OCI-LY7 (cell line): ENCODE data around the gene BTG3. TPM values are rescaled to one million over a fixed set of nuclear protein-coding genes. Genes with fewer than 3 reads are reported as not detected.

Experiments used
- Bru-seq: library from RNA; stranded (reverse); fragments of 400-500 nt; gene quantifications from one replicate; lab custom pipeline; 2021; lab: Mats Ljungman, UMichigan
- BruChase-seq, 2 experiments: library from RNA; stranded (reverse); fragments of 400-500 nt; gene quantifications; one replicate each; lab custom pipeline; 2021; lab: Mats Ljungman, UMichigan
- BruUV-seq: library from RNA; stranded (reverse); fragments of 400-500 nt; replicated peaks from 2 replicates; lab custom pipeline; 2021; lab: Mats Ljungman, UMichigan
- CTCF ChIA-PET: fragments of 300-600 bp; sonication (Branson Sonifier 250); formaldehyde crosslinking; loops from one replicate; lab custom pipeline; 2022; ENCODE audit warnings: antibody characterized with exemption; ENCODE audit not compliant: unreplicated experiment; lab: Charles Lee
- POLR2A ChIA-PET: fragments of 300-600 bp; sonication (Branson Sonifier 250); formaldehyde crosslinking; loops from one replicate; lab custom pipeline; 2022; ENCODE audit warnings: antibody characterized with exemption; lab: Charles Lee
- DNase-seq: peaks from one replicate; pipeline ENCODE4 v3.0.0-alpha.2; 2015; ENCODE audit warnings: low spot score
- H2AFZ ChIP-seq: fragments of 200-600 bp; sonication (generic), shearing (Covaris generic); 2 replicates; pipeline ENCODE4 v1.6.1; 2014; ENCODE audit warnings: mild to moderate bottlenecking, antibody characterized with exemption, low read length, moderate library complexity
- H3K27ac ChIP-seq: fragments of 200-600 bp; sonication (generic); 2 replicates; pipeline ENCODE4 v1.5.1; 2014; ENCODE audit warnings: mixed run types, low read depth, mild to moderate bottlenecking, moderate library complexity, low read length, inconsistent platforms; ENCODE audit not compliant: poor library complexity, severe bottlenecking
- H3K36me3 ChIP-seq: fragments of 200-600 bp; sonication (generic); 2 replicates; pipeline ENCODE4 v1.6.1; 2014; ENCODE audit warnings: mild to moderate bottlenecking, antibody characterized with exemption, low read length, moderate library complexity, mixed read lengths; ENCODE audit not compliant: insufficient read depth
- H3K4me1 ChIP-seq: fragments of 200-600 bp; sonication (generic); 2 replicates; pipeline ENCODE4 v1.5.1; 2014; ENCODE audit warnings: mild to moderate bottlenecking, low read length; ENCODE audit not compliant: insufficient read depth, poor library complexity, severe bottlenecking
- H3K4me2 ChIP-seq: fragments of 200-600 bp; sonication (generic); 2 replicates; pipeline ENCODE4 v1.6.1; 2014; ENCODE audit warnings: mild to moderate bottlenecking, low read length
- H3K4me3 ChIP-seq: fragments of 200-600 bp; sonication (generic); 2 replicates; pipeline ENCODE4 v1.5.1; 2014; ENCODE audit warnings: mild to moderate bottlenecking, low read depth, low read length; ENCODE audit not compliant: poor library complexity, severe bottlenecking
- H3K79me2 ChIP-seq: fragments of 200-600 bp; sonication (generic); 2 replicates; pipeline ENCODE4 v1.6.1; 2016; ENCODE audit warnings: low read depth, mild to moderate bottlenecking, low read length, moderate library complexity, mixed read lengths; ENCODE audit not compliant: insufficient read depth
- H3K9me2 ChIP-seq: fragments of 200-600 bp; sonication (generic); 2 replicates; pipeline ENCODE4 v1.6.1; 2016; ENCODE audit warnings: mild to moderate bottlenecking, low read length, mixed read lengths; ENCODE audit not compliant: insufficient read depth
- H3K9me3 ChIP-seq: fragments of 200-600 bp; sonication (generic); 2 replicates; pipeline ENCODE4 v1.6.1; 2014; ENCODE audit warnings: mild to moderate bottlenecking, mixed run types, low read length, mixed read lengths
- H4K20me1 ChIP-seq: fragments of 200-600 bp; sonication (generic); 2 replicates; pipeline ENCODE4 v1.6.1; 2014; ENCODE audit warnings: mild to moderate bottlenecking, antibody characterized with exemption, low read length, moderate library complexity, mixed read lengths; ENCODE audit not compliant: insufficient read depth
- CTCF ChIP-seq: fragments of 200-600 bp; sonication (generic); conservative IDR thresholded peaks from 2 replicates; pipeline ENCODE4 v1.5.1; 2014; ENCODE audit warnings: mild to moderate bottlenecking, antibody characterized with exemption, low read length, moderate library complexity, mixed read lengths
- EZH2phosphoT487 ChIP-seq: fragments of 200-600 bp; sonication (generic); IDR thresholded peaks from 2 replicates; pipeline ENCODE4 v1.6.1; 2018; ENCODE audit warnings: low read depth, borderline replicate concordance, mild to moderate bottlenecking, mixed run types, antibody characterized with exemption, low read length, moderate library complexity, mixed read lengths
- intact Hi-C: fragments of 100-400 bp; cut with micrococcal nuclease; formaldehyde crosslinking; loops from one replicate; pipeline ENCODE4 v1.10.0; 2022; ENCODE audit not compliant: unreplicated experiment
- long read RNA-seq: library from polyadenylated mRNA; stranded (forward); transcript quantifications from one replicate; pipeline ENCODE4 v2.0.0, GENCODE V29; 2022
- total RNA-seq, 2 experiments: library from RNA; depleted of rRNA in 1 of 2; stranded (reverse); fragments of >200 nt in 1 of 2; shearing (Covaris generic) in 1 of 2; gene quantifications; 2 replicates each; pipeline ENCODE4 v1.2.3, GENCODE V29; 2014 to 2022

BTG3 gene, protein sequence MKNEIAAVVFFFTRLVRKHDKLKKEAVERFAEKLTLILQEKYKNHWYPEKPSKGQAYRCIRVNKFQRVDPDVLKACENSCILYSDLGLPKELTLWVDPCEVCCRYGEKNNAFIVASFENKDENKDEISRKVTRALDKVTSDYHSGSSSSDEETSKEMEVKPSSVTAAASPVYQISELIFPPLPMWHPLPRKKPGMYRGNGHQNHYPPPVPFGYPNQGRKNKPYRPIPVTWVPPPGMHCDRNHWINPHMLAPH
- 28.1 and 28.8 TPM in 2 replicates for total RNA-seq (2014; rRNA removed; shearing (Covaris generic))
- total RNA-seq (2022), result 36.4 and 44.1 TPM in 2 replicates
- Bru-seq, nascent RNA, result percentile 96 among the genes with signal in this experiment
- percentile 55 among the genes with signal in this experiment for BruChase-seq, experiment 1, labeled RNA remaining after a 6-hour chase
- BruChase-seq, experiment 2, labeled RNA remaining after a 2-hour chase, result percentile 69 among the genes with signal in this experiment
- long read RNA-seq, transcript BTG3-202 (5 exons, 1,456 nt), result major isoform, 23 of 36 reads
- long read RNA-seq, partial matches to known transcripts, result 1 of 36 reads
- long read RNA-seq, other reads (novel, unspliced or antisense), result 12 of 36 reads

GRCh38 chr21:17612565-17613241 is at the start of gene BTG3:
TSS of gene BTG3 (minus strand) at chr21:17612901. CDS start at chr21:17609144, 3,757 bp downstream.
- no peaks in the 10 kb centered on the region; the same call in 1 of the 2 replicates for H3K9me3 ChIP-seq
- ChIA-PET POLR2A (interaction anchor here (0.6 to 4.9 kb wide), 10 partner anchors 10 to 226 kb away, joined by 3 to 30 read pairs (median 4); no protein-coding TSS in a partner anchor), CTCF (no interaction called here)
- intact Hi-C loops, result loop anchor here (2.0 to 5.0 kb wide), 3 partner anchors 100 to 208 kb away; partner anchors contain the start of gene CXADR
- peak within 1 kb of the TSS; percentile 92 for H3K4me3 ChIP-seq
- H3K79me2 ChIP-seq, result peaks cover 46% of the 10 kb centered on the region
- H3K4me2 ChIP-seq, result peak within 1 kb of the TSS; percentile 83
- peak; percentile 92 for DNase-seq
- H3K36me3 ChIP-seq, result peaks cover 26% of the 10 kb centered on the region
- peak within 1 kb of the TSS; percentile 48 for H3K27ac ChIP-seq
- TF ChIP-seq EZH2phosphoT487 (no peak), CTCF (no peak)
- H3K4me1 ChIP-seq, result peaks cover 30% of the 10 kb centered on the region
- peak within 1 kb of the TSS; percentile 88 for H2AFZ ChIP-seq
- H4K20me1 ChIP-seq, result peaks cover 29% of the 10 kb centered on the region
- BruUV-seq, result no TSS peak
- H3K9me2 ChIP-seq, result no peaks in the 10 kb centered on the region

- Histone ChIP-seq H2AFZ (no peak overlapping the region), H3K9me2 (no peaks in the 10 kb centered on the region)
- DNase-seq, result no peak
These were observed 48.2 kb upstream of the BTG3 start for GRCh38 chr21:17660862-17661261.

More at GRCh38 chr21:17660862-17661261, 48.2 kb upstream of the BTG3 start:
- no peak overlapping the region for H3K27ac ChIP-seq
- no peaks in the 10 kb centered on the region for H3K9me3 ChIP-seq
- H3K36me3 ChIP-seq, result no peaks in the 10 kb centered on the region
- TF ChIP-seq CTCF (no peak), EZH2phosphoT487 (no peak)
- H4K20me1 ChIP-seq, result no peaks in the 10 kb centered on the region
- ChIA-PET POLR2A (interaction anchor here (1.1 kb wide), 1 partner anchor 9 kb away, joined by 4 read pairs; no protein-coding TSS in a partner anchor), CTCF (no interaction called here)
- no peaks in the 10 kb centered on the region for H3K4me1 ChIP-seq
- no TSS peak for BruUV-seq
- intact Hi-C loops, result no loop called here
- H3K4me2 ChIP-seq, result no peak overlapping the region
- H3K4me3 ChIP-seq, result no peak overlapping the region
- no peaks in the 10 kb centered on the region for H3K79me2 ChIP-seq
